ENCODE data around the gene HS3ST4.
"Not testable (repeated sequence)": the region's sequence is repeated elsewhere in the genome, so short reads cannot be mapped to it uniquely, and the experiment has no call there.

The HS3ST4 gene

DNA sequence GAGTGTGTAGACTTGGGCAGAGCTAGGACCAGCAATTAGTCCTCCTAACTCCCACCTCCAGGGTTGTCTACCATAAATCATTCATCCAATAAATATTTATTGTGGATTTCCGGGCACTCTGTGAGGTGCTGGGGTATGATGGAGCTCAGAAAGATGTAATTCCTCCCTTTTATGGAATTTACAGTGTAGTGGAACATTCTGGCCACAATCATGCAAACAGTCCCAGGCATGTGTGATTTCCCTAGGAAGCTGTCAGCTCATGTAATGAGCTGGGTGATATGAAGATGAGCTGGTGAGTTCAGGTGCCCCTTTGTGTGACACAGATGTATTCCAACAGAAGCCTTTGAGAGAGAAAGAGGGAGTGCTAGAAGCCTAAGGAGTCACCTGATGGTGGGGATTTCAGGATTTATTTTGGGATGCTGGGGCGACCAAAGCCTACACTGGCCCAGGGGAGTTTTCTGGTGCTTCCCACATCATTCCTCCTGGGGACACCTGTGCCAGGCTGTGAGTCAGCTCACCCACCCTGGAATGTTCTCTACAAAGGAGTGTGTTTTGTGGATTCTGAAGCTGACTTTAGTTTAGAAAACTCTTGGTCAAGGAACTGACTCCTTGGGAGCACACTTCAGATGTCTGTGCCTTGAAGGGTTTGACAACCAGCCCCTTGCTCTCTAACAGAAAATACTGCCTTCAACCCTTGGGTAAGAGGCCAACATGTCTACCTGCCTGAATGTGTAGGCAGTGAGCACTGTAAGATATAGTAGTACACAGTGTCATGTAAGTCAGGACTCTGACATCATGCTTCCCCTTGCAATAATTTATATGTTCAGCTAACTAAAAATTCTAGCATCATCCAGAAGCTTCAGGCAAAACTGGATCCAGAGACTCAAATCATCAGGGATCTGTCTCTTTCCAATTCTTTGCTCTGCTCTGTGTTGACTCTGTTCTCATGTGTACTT lies 42.9 kb downstream of the HS3ST4 start:
- no peak for DNase-seq

DNA sequence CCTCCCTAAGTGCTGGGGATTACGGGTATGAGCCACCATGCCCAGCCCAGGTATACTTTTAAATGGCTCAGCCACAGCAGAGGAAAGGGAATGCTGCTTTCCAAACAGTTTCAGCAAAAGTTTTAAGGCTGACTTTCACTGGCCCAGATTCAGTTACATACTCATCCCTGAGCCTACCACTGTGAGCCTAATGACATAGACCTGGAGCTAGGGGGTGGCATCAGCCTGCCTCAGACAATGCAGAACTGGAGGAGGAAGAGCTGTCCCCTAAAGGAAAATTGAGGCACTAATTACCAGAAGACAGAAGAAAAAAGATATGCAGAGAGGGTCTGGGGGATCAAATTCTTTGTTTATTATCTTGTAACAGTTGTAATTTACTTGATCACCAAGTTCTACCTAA lies 43.9 kb downstream of the HS3ST4 start:
- DNase-seq, result no peak

- peak; percentile 24 for DNase-seq
Observed at GRCh38 chr16:25747160-25747758, 55.5 kb downstream of the HS3ST4 start.

GRCh38 chr16:25748092-25748654 lies 56.4 kb downstream of the HS3ST4 start:
- DNase-seq, result no peak

DNA sequence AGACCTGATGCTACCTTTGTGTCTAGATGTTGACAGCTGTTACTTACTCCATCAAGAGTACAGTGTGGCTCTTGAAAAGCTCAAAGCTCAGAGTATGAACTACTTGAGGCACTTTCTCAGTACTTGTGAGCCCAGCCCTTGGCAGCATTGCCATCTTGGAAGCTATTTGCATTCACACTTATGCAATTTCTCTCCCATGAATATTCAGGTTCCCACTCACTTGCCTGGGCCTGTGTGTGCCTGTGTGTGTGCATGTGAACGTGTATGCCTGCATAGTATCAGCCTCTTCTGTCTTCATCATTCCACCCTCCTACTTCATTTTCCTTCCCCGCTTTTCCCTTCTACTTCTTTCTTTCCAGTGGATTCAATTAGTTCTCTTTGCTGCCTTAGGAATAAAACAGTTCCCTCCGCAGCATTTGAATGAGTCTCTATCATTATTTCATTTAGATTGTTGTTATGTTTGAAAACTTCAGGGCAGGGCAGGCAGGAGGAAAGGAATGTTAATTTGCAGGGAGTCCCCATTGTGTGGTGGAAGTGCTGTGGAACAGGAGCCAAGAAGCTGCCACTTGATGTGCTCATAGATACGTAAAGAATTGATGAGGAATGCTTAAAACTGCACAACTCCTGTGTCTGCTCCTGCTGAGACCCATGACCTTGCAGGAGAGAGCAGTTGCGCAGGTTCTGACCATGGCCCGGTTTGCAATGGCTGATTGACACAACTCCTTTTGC lies 58.9 kb downstream of the HS3ST4 start:
- no peak for DNase-seq

- DNase-seq, result no peak
Observed at GRCh38 chr16:25751230-25751835, 59.6 kb downstream of the HS3ST4 start.

GRCh38 chr16:25764466-25764865 lies 72.7 kb downstream of the HS3ST4 start:
- DNase-seq, result no peak

DNA sequence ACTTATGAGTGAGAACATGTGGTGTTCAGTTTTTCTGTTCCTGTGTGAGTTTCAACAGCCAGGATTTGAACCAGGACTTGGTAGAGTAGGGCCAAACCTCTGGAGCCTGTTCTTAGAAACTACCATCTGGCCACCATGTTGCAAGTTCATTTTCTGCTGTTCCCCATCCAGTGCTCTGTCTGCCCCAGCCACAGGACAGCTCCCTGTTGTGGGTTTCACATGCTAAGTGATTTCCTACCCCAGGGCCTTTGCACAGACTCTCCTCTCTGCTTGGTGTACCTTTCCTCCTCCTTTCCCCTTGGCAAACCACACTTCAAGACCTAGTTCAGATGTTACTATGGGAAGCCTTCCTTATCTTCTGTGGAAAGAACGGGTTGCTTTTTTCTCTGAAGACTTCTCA lies 79.5 kb downstream of the HS3ST4 start:
- DNase-seq, result no peak

GRCh38 chr16:25771812-25772568 lies 80.2 kb downstream of the HS3ST4 start:
- DNase-seq, result no peak

- not testable (repeated sequence) for DNase-seq
Observed at GRCh38 chr16:25776214-25776613, 84.5 kb downstream of the HS3ST4 start.

DNA sequence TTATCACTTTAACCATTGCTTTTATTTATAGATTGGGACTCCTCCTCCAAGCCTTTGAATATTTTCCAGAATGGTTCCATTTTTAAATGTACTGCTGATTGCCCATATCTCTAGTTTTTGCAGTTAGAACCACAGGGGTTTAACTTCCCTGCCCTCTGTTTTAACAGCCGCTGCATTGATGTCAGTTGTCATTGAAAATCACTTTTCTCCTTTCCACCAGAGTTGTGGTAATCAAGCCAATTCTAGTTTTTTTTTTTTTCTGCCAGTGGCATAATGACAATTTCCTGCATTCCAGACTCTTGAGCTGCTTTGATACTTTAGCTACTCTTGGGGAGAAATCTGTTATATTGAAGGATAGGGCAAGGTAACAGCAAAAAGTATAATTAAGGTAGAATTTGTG lies 91.5 kb downstream of the HS3ST4 start:
- no peak for DNase-seq

DNA sequence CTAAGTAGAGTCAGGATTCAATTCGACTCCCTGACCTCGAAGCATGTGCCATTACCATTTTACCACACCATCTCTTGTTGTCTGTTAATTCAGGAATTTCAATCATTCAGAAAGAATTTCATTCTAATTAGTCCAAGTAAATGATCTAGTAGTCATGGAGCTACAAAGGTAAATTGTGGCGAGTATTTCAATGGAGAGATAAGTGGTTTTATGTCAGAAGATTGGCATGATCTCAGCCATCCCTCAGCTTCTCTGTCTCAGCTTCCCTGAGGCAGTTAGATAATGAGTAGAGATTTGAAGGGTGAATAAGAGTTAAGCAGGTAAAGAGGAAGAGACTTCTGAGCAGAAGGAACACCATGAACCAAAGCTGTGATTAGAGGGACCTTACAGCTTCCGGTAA lies 93.6 kb downstream of the HS3ST4 start:
- no peak for DNase-seq

- DNase-seq, result no peak
Observed at GRCh38 chr16:25786748-25787147, 95.0 kb downstream of the HS3ST4 start.

- no peak for DNase-seq
Observed at GRCh38 chr16:25788637-25789036, 96.9 kb downstream of the HS3ST4 start.

DNA sequence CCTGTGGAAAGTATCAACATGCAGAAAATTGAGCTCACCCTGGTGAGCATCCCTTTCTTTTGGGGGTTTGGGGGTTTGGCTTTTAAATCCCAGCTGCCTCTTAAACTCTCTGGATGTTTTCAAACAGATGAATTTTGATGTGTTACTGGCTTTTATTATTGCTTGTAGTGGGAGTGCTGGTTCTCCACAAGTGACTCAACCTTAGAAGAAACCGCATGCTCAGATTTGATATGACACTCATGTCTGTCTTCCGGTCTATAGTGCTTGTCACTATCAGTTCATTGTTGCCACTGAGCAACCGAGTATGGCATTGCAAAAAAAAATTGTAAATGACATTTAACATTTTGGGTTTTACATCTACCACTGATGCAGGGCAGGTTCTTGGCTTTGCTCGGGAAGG lies 104.5 kb downstream of the HS3ST4 start:
- DNase-seq, result no peak

DNA sequence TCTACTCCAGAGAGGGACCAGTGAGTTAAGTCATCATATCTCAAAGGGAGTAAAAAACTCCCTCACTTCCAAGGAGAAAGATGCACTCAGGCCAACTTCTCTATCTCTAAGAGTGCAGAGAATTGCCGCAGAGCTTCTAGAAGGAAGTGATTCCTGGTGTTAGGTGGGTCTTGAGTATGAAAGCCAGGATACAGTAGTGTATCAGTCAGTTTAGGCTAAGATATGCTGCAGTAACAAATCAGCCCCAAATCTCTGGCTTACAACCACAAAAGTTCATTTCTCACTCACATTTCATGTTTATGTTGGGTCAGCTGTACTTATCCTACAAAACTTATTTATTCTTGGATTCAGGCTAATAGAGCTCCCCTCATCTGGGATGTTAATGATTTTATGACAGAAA lies 106.3 kb downstream of the HS3ST4 start:
- no peak for DNase-seq

DNA sequence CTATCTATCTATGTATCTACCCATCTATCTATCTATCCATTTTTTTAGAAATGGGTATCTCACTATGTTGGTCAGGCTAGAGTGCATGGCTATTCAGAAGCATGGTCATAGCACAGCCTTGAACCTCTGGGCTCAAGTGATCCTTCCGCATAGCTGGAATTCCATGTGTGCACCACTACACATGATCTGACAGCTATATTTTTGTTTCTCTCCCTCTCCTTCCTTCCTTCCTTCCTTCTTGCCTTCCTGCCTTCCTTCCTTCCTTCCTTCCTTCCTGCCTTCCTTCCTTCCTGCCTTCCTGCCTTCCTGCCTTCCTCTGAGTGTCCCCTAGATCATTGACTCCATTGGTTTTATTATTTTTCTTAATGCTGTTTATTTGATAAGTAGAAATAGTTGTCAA lies 108.1 kb downstream of the HS3ST4 start:
- DNase-seq, result no peak

GRCh38 chr16:25812215-25812614 lies 120.5 kb downstream of the HS3ST4 start:
- DNase-seq, result no peak

- no peak for DNase-seq
Observed at GRCh38 chr16:25817295-25817694, 125.5 kb downstream of the HS3ST4 start.

GRCh38 chr16:25817876-25818275 lies 126.1 kb downstream of the HS3ST4 start:
- no peak for DNase-seq

- DNase-seq, result no peak
Observed at GRCh38 chr16:25823891-25824290, 132.1 kb downstream of the HS3ST4 start.

DNA sequence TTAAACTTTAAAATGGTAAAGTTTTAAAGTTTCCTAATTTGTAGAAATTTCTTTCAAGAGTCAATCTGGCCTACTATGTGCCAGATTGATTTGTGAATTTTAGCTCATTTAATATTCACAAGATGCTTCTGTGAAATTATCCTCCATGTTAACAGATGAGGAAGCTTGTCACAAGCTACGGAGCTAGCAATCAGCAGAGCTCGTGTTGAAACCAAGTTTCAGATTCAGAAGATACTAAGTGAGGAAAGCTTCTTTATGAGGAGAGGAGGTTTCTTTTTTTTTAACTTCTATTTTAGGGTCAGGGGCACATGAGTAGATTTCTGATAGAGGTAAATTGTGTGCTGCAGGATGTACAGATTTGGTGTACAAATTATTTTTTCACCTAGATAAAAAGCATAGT lies 135.9 kb downstream of the HS3ST4 start:
- no peak for DNase-seq

All from femur (tissue), 1 donor.